Measurements from ENCODE around the gene ANXA10.

- TF ChIP-seq SIN3A (IDR thresholded peaks at IDR 0.05; ENCODE audit: borderline replicate concordance, low read depth, low read length) (no peak), TAF1 (IDR thresholded peaks at IDR 0.05; ENCODE audit: borderline replicate concordance, low read depth, low read length) (no peak), NFIC (IDR thresholded peaks at IDR 0.05; ENCODE audit: borderline replicate concordance) (no peak), EP300 (IDR thresholded peaks at IDR 0.05; ENCODE audit: borderline replicate concordance in 1 of 2, low read depth in 1 of 2, low read length in 1 of 2) (no peak), MAX (IDR thresholded peaks at IDR 0.05; ENCODE audit: low read depth) (no peak), IRF3 (IDR thresholded peaks at IDR 0.05; ENCODE audit: low read depth, low read length) (no peak)
- TF ChIP-seq, protein P1, sequence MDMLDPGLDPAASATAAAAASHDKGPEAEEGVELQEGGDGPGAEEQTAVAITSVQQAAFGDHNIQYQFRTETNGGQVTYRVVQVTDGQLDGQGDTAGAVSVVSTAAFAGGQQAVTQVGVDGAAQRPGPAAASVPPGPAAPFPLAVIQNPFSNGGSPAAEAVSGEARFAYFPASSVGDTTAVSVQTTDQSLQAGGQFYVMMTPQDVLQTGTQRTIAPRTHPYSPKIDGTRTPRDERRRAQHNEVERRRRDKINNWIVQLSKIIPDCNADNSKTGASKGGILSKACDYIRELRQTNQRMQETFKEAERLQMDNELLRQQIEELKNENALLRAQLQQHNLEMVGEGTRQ (IDR thresholded peaks at IDR 0.05; ENCODE audit: borderline replicate concordance, low read depth, low read length), result no peak
- TF ChIP-seq, protein P2, sequence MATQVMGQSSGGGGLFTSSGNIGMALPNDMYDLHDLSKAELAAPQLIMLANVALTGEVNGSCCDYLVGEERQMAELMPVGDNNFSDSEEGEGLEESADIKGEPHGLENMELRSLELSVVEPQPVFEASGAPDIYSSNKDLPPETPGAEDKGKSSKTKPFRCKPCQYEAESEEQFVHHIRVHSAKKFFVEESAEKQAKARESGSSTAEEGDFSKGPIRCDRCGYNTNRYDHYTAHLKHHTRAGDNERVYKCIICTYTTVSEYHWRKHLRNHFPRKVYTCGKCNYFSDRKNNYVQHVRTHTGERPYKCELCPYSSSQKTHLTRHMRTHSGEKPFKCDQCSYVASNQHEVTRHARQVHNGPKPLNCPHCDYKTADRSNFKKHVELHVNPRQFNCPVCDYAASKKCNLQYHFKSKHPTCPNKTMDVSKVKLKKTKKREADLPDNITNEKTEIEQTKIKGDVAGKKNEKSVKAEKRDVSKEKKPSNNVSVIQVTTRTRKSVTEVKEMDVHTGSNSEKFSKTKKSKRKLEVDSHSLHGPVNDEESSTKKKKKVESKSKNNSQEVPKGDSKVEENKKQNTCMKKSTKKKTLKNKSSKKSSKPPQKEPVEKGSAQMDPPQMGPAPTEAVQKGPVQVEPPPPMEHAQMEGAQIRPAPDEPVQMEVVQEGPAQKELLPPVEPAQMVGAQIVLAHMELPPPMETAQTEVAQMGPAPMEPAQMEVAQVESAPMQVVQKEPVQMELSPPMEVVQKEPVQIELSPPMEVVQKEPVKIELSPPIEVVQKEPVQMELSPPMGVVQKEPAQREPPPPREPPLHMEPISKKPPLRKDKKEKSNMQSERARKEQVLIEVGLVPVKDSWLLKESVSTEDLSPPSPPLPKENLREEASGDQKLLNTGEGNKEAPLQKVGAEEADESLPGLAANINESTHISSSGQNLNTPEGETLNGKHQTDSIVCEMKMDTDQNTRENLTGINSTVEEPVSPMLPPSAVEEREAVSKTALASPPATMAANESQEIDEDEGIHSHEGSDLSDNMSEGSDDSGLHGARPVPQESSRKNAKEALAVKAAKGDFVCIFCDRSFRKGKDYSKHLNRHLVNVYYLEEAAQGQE (IDR thresholded peaks at IDR 0.05; ENCODE audit: low read depth, low read length), result no peak
These were observed 82.0 kb downstream of the ANXA10 start for GRCh38 chr4:168174308-168174707.
